Stimulated activated naive CD8-positive, alpha-beta T cell treated with anti-CD3 and anti-CD28 coated beads, Interleukin-15, amount 100 ng/mL, for 72 hours (primary cell): ENCODE results near the gene KRTAP10-9.
A peak's percentile ranks its signal among the peaks of the same experiment; 100 is the strongest.
"Not testable (repeated sequence)": the region's sequence is repeated elsewhere in the genome, so short reads cannot be mapped to it uniquely, and the experiment has no call there.

ENCODE experiments used
- ATAC-seq: fragments of 150-1000 bp; cut with Tn5 transposase; 2 replicates; pipeline ENCODE4 v1.10.0; 2021; ENCODE audit warnings: mild to moderate bottlenecking, moderate library complexity
- DNase-seq, 2 donors: peaks; one replicate each; pipeline ENCODE4 v3.0.0; 2021 to 2022
- H3K27ac Mint-ChIP-seq, 2 donors: one replicate each; pipeline ENCODE4 v1.8.0; 2022; ENCODE audit warnings: mild to moderate bottlenecking in 2 of 2, mixed read lengths in 2 of 2, moderate library complexity in 2 of 2
- H3K27me3 Mint-ChIP-seq: one replicate; pipeline ENCODE4 v1.8.0; 2022; ENCODE audit warnings: mixed read lengths
- H3K4me1 Mint-ChIP-seq: one replicate; pipeline ENCODE4 v1.8.0; 2022; ENCODE audit warnings: mild to moderate bottlenecking, mixed read lengths
- H3K4me3 Mint-ChIP-seq, 2 donors: one replicate each; pipeline ENCODE4 v1.8.0; 2022; ENCODE audit warnings: mild to moderate bottlenecking in 2 of 2, mixed read lengths in 2 of 2, moderate library complexity in 1 of 2
- H3K9me3 Mint-ChIP-seq, 2 donors: one replicate each; pipeline ENCODE4 v1.8.0; 2022; ENCODE audit warnings: mixed read lengths in 2 of 2

The KRTAP10-9 gene, protein sequence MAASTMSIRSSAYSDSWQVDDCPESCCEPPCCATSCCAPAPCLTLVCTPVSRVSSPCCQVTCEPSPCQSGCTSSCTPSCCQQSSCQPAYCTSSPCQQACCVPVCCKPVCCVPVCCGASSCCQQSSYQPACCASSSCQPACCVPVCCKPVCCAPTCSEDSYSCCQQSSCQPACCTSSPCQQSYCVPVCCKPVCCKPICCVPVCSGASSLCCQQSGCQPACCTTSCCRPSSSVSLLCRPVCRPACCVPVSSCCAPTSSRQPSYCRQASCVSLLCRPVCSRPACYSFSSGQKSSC

DNA sequence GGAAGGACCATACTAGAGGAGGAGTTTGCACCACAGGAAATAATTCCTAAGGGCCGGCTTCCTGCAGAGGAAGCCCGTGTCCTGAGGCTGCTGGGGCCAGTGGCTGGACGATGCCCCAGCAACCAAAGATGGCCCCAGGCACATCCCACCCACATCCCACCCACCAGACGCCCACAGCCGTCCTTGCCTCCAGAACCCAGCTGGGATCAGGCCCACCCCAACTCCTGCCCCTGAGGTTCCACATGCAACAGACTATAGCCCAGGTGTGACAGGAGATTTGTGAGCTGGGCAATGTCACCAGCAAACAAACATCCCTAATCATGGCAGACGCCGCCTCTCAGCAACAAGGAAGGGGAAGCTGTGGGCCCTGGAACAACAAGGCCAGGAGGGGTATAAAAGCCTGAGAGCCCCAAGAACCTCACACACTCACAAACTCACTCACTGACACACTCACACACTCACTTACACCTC lies at the start of gene KRTAP10-9:
KRTAP10-9 (plus strand) TSS at position 421 of the 471 bp plus-strand sequence. CDS start 79 bp downstream, outside the sequence.
- peaks cover 44% of the 10 kb centered on the region for H3K4me1 Mint-ChIP-seq
- H3K4me3 Mint-ChIP-seq: no peak within 1 kb of the TSS
- H3K27ac Mint-ChIP-seq: no peak within 1 kb of the TSS

DNA sequence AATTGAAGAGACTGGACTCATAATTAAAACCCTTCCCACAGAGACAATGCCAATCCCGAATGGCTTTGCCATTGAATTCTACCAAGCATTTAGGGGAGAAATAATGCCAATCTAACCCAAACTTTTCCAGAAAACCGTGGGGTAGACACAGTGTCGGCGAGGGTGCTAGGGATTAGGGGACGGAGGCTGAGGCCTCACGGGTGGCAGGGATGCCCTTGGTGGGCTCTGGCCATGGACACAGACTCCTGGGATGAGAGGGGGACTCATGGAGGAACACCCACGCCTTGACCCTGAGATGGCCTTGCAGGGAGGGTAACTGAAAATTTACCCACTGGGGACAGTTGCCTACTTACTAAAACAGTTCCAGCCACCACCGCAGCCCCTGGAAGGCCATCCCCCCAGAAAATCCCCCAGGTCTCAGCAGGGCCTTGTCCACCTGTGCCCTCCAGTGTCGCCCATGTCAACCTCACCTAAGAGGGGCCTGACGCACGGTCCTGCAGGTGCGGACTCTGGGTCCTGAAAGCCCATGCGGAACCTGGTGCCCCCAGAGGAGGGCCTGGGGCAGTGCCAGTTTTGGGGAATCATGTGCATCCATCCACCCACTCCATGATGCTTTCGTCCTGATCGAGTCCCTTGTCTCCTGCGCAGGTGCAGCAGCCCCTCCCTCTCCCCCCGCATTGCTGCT lies 48.4 kb upstream of the KRTAP10-9 start:
- Mint-ChIP-seq H3K9me3 (peaks cover 16 to 71% of the 10 kb centered on the region in 2 donors), H3K4me1 (peaks cover 30% of the 10 kb centered on the region), H3K4me3 (no peak overlapping the region)

More for the DNA sequence above, at the start of gene KRTAP10-9:
- DNase-seq (no peak), ATAC-seq (no peak)
- no peaks in the 10 kb centered on the region for H3K27me3 Mint-ChIP-seq
- peaks cover 44 to 58% of the 10 kb centered on the region in 2 donors for H3K9me3 Mint-ChIP-seq

DNA sequence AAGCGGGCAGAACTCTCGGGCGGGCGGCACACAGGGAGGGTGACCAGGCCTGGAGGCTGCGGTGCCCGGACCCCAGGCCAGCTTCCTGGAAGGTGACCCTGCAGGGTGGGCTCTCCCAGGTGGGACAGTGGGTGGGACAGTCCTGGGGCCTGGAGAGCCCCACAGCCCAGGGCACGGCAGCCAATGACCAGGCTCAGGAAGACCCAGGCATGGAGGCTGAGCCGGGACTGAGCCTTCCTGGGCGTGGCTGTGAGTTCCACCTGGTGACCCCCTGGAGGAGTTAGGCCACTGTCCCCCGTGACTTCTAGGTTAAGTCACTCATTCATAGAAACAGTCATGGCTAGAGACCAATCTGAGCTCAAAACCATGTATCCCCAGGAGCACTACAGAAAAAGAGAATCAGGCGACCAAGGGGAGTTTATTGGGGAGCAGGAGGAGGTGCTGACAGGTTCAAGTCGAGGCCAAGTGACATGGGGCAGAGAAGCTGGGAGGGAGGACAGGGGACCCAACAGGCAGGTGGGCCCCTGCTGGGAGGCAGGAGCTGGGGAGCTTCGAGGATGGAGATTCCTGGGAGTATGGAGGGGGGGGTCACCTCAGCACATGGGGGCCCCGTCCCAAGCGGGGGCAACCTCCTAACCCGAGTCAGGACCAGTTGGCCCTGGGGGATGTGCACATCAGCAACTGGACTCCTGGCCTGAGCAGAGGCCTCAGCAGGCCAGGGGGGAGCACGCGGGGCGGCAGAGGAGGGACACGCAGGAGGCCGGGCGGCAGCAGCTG lies 47.6 kb upstream of the KRTAP10-9 start:
- no peak for ATAC-seq

More for the DNA sequence above, 48.4 kb upstream of the KRTAP10-9 start:
- H3K27ac Mint-ChIP-seq: no peak overlapping the region
- peaks cover 16% of the 10 kb centered on the region for H3K27me3 Mint-ChIP-seq
- DNase-seq (no peak), ATAC-seq (no peak)

DNA sequence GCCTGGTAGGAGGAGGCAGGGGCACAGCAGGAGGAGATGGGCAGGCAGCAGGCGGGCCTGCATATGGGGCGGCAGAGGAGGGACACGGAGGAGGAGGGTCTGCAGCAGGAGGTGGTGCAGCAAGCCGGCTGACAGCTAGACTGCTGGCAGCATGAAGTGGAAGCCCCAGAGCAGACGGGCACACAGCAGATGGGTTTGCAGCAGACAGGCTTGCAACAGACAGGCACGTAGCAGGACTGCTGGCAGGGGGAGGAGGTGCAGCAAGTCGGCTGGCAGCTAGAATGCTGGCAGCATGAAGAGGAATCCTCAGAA lies 47.1 kb upstream of the KRTAP10-9 start:
- H3K9me3 Mint-ChIP-seq: peaks cover 16 to 71% of the 10 kb centered on the region in 2 donors
- H3K4me1 Mint-ChIP-seq: peaks cover 33% of the 10 kb centered on the region
- ATAC-seq (no peak), DNase-seq (no peak)
- H3K27me3 Mint-ChIP-seq: peaks cover 7% of the 10 kb centered on the region
- H3K27ac Mint-ChIP-seq: no peak overlapping the region
- H3K4me3 Mint-ChIP-seq: no peak overlapping the region

More for the DNA sequence above, 47.6 kb upstream of the KRTAP10-9 start:
- Mint-ChIP-seq H3K27me3 (peaks cover 12% of the 10 kb centered on the region), H3K27ac (peak overlapping the region in 1 of 2 donors; percentile 83), H3K4me3 (no peak overlapping the region), H3K4me1 (peaks cover 35% of the 10 kb centered on the region), H3K9me3 (peaks cover 16 to 71% of the 10 kb centered on the region in 2 donors)
- DNase-seq: no peak

DNA sequence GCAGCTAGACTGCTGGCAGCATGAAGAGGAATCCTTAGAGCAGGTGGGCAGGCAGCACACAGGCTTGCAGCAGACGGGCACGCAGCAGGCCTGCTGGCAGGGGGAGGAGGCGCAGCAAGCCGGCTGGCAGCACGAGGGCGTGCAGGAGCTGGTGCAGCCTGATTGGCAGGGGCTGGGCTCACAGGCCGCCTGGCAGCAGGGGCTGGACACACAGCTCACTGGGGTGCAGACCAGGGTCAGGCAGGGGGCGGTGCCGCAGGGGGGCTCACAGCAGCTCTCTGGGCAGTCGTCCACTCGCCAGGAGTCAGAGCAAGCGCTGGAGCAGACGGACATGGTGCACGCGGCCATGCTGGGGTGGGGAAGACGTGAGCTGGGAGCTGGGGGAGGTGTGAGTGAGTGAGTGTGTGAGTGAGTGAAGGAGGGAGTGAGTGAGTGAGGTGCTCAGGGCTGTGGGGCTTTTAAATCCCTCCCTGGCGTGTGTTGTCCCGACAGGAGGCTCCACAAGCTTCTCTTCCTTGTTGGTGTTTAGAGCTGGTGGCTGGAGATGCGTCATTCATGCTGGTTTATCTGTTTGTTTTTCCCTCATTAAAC lies 46.6 kb upstream of the KRTAP10-9 start, which contains the start of gene KRTAP10-5:
KRTAP10-5 (minus strand) TSS at position 374 of the 591 bp plus-strand sequence; CDS start at position 348, 26 bp downstream.
- H3K27ac Mint-ChIP-seq: peak within 1 kb of the TSS; percentile 26 to 59
- H3K4me1 Mint-ChIP-seq: peaks cover 28% of the 10 kb centered on the region
- ATAC-seq, H3K27me3 Mint-ChIP-seq, DNase-seq: not testable (repeated sequence)
- H3K9me3 Mint-ChIP-seq: peaks cover 16 to 71% of the 10 kb centered on the region in 2 donors
- peak within 1 kb of the TSS in 1 of 2 donors; percentile 44 for H3K4me3 Mint-ChIP-seq

DNA sequence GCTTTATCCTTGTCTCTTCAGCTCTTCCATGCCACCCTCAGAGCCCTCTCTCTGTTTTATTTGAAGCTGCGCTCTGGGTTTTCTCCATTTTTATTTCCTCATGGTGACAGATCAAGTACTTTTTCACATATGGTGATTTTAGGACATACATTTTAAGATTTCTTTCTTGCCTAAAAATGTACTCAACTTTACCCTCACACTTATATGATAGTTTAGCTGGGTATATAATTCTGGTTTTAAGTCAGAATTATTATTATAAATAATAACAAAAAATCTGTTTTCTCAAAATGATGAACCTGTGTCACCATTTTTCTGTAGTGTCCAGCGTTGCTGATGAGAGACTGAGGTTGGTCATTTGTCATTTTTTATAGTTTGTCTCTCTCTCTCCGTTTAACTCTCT lies 45.7 kb upstream of the KRTAP10-9 start:
- Mint-ChIP-seq H3K27me3 (no peaks in the 10 kb centered on the region), H3K27ac (no peak overlapping the region), H3K4me3 (no peak overlapping the region), H3K9me3 (peaks cover 16 to 64% of the 10 kb centered on the region in 2 donors), H3K4me1 (peaks cover 28% of the 10 kb centered on the region)
- DNase-seq (no peak), ATAC-seq (no peak)

DNA sequence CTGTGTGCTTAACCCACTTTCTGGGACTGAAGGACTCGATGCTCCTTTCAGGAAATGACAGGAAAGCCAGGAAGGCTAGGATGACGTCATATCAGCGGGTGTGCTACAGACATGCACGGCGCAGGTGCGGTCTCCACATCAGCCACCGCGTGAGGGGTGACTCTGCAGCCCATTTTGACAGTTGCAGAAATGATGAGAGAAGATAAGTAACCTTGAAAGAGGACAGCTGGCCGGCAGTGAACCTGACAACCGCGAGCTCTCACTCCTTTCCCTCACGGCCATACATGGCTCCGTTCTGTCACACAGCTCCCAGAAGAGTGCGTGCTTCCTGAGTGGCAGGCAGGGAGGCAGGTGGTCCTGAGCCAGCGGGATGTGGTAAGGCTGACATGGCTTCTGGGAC lies 44.8 kb upstream of the KRTAP10-9 start:
- no peak overlapping the region for H3K27ac Mint-ChIP-seq
- peaks cover 28% of the 10 kb centered on the region for H3K4me1 Mint-ChIP-seq
- no peaks in the 10 kb centered on the region for H3K27me3 Mint-ChIP-seq
- H3K9me3 Mint-ChIP-seq: peaks cover 16 to 55% of the 10 kb centered on the region in 2 donors
- H3K4me3 Mint-ChIP-seq: no peak overlapping the region
- DNase-seq: no peak
- ATAC-seq: no peak

DNA sequence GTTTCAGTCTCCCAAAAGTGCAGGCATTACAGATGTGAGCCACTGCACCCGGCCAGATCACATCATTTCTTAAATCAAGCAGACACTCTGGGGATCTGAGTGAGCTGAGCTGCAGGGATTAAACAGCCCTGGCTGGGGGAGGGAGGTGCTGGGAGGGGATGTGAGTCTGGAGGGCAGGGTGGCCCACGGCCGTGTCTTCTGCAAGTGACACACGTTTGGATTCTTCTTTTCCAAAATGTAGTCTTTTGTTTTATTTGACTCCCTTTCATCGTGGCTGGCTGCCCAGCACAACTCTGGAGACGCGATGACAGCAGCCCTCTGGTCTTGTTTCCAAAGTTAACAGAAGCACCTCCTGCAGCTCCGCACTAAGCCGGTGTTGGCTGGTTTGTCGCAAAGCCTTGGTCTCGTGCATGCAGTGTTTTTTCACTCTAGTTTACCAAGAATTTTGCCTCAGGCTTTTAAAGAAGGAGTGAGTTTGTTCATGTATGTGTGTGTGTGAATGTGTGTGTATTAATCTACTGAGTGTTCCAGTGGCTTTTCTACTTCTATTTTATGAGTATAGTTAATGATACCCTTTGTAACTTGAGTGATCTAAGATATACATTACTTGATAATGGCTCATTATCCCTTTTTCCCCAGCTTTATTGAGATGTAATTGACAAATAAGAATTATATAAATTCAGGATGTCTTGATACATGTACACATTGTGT lies 43.6 kb upstream of the KRTAP10-9 start:
- DNase-seq (no peak), ATAC-seq (no peak)
- no peaks in the 10 kb centered on the region for H3K27me3 Mint-ChIP-seq
- H3K4me3 Mint-ChIP-seq: no peak overlapping the region
- no peak overlapping the region for H3K27ac Mint-ChIP-seq
- H3K4me1 Mint-ChIP-seq: peaks cover 28% of the 10 kb centered on the region
- H3K9me3 Mint-ChIP-seq: peaks cover 16 to 43% of the 10 kb centered on the region in 2 donors

DNA sequence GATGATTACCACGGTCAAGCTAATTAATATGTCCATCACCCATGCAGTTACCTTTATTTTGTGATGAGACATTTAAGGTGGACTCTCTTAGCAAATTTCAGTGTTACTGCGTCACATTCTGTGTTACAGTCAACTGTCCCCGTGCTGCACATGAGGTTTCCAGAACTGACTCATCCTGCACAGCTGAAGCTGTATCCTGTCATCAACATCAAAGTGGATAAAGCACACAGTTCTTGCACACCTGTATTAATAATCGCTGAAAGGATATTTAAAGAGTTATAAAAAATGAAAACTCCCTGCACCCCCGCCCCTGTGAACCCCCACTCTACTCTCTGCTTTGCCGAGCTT lies 43.1 kb upstream of the KRTAP10-9 start:
- DNase-seq (peak; percentile 7 to 31), ATAC-seq (peak; percentile 89)
- Mint-ChIP-seq H3K9me3 (peaks cover 16 to 41% of the 10 kb centered on the region in 2 donors), H3K4me3 (no peak overlapping the region), H3K4me1 (peaks cover 28% of the 10 kb centered on the region), H3K27ac (no peak overlapping the region), H3K27me3 (no peaks in the 10 kb centered on the region)

DNA sequence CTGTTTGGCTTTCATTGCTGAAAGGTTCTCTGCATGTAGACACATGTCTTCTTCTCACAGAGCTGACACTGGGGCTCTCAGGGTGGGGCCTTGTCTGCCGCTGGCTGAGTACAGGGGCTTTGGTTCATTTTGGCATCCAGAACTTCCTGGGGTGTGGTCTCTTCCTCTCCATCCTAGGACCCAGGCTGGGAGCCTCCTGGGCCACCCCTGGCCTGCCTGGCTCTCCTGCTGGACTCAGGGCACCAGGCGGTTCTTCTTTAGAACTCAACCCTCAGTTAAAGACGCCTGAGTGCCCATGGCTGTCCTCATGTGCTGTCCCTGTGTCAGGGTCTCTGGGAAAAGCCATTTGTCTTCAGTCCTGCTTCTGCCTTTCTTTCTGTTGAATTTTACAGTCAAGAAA lies 41.0 kb upstream of the KRTAP10-9 start:
- ATAC-seq (no peak), DNase-seq (no peak)
- Mint-ChIP-seq H3K4me1 (peaks cover 22% of the 10 kb centered on the region), H3K27ac (peak overlapping the region in 1 of 2 donors; percentile 77), H3K4me3 (no peak overlapping the region), H3K9me3 (peaks cover 15 to 23% of the 10 kb centered on the region in 2 donors), H3K27me3 (peaks cover 6% of the 10 kb centered on the region)

DNA sequence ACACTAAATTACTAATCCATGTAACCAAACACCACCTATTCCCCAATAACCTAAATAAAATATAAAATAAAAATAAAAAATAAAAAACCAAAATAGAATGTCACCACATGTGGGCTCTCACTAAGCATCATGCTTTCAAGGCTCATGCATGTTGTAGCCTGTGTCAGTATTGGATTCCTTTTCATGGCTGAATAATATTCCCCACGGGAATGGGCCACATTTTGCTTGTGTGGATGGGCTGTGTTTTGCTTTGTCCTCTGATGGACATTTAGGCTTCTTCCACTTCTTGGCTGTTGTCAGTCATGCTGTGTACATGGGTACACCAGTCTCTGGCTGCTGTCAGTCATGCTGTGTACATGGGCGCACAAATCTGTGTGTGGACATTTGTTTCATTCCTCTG lies 37.8 kb upstream of the KRTAP10-9 start:
- Mint-ChIP-seq H3K4me3 (no peak overlapping the region), H3K4me1 (peaks cover 13% of the 10 kb centered on the region), H3K9me3 (no peaks in the 10 kb centered on the region), H3K27ac (no peak overlapping the region), H3K27me3 (peaks cover 15% of the 10 kb centered on the region)
- no peak for ATAC-seq
- DNase-seq: no peak

DNA sequence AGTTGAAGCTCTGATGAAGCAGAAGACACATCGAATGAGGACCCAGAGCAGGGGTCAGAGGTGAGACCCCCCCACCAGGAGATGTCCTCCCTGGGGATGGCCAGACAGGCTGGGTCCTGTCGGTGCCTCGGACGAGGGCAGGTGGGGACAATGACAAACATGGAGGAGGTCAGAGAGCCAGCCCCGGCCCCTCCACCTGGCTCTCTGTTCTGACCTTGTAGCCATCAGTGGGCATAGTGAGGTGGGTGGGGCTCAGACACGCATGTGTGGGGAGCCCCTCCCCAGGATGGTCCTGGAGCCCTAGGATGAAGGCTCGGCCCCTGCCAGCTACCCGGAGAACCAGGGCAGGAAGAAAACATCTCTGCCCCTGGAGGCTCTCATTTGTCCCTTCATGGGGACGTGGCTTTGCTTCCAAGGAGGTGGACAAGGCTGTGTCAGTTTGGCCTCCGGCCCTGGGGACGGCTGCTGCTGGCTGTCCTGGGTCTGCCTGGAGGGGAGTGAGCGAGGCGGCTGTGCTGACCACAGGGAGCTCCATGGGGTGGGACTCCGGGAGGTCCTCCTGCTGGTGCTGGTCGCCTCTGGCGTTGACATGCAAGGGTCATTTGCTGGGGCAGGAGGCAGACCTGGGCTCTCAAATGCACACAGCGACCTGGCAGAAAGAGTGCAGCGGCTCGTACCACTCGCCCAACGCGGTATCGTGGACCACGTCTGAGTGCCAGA lies 37.1 kb upstream of the KRTAP10-9 start:
- peaks cover 15% of the 10 kb centered on the region for H3K27me3 Mint-ChIP-seq
- peaks cover 8% of the 10 kb centered on the region for H3K4me1 Mint-ChIP-seq
- H3K9me3 Mint-ChIP-seq: no peaks in the 10 kb centered on the region
- H3K4me3 Mint-ChIP-seq: no peak overlapping the region
- DNase-seq (no peak), ATAC-seq (no peak)
- no peak overlapping the region for H3K27ac Mint-ChIP-seq

DNA sequence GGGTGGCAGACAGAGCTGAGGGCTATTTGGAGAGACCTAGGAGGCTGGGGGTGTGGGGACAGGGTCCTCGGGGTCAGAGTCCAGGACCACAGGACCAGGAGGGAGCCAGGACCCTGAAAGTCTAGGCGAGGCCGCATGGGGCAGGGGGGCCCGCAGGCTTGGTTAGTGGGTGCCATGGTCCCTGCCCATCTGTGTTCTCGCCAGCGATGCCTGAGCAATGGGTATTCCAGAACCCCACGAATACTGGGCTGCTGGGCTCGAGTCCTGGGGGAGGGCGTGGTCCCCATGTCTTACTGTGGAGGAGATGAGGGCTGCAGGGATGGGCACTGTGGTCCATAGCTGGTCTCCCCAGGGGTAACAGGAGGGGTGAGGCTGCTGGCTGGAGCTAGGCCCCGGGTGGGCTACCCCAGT lies 36.6 kb upstream of the KRTAP10-9 start:
- ATAC-seq (no peak), DNase-seq (no peak)
- H3K9me3 Mint-ChIP-seq: no peaks in the 10 kb centered on the region
- H3K4me1 Mint-ChIP-seq: peaks cover 8% of the 10 kb centered on the region
- H3K27ac Mint-ChIP-seq: no peak overlapping the region
- H3K27me3 Mint-ChIP-seq: peaks cover 15% of the 10 kb centered on the region
- no peak overlapping the region for H3K4me3 Mint-ChIP-seq
